ENCODE results near the gene TEX2.
"Not testable (repeated sequence)": the region's sequence is repeated elsewhere in the genome, so short reads cannot be mapped to it uniquely, and the experiment has no call there.

The TEX2 gene

GRCh38 chr17:64171041-64171440 lies 92.0 kb downstream of the TEX2 start:
- no peak for DNase-seq
- in situ Hi-C loops (cut with MboI; ENCODE audit: low pct_unique_long_range_greater_than_20kb, low sequenced_read_pairs) = no loop called here

DNA sequence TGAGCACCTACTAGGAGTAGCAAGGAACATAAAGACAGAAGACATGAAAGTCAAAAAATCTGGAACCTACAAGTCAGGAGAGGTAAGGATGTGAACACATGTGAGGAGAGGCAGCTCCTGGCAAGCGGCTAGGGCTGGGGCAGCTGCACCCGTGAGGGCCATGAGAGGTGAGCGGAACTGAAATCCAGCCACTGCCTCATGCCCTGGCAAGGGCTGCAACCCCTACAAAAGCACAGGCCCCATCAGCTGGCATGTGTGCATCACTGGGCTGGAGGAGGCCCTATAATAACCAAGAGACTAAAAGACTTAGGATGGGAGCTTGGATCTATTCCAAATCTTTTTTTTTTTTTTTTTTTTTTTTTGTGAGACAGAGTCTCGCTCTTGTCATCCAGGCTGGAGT lies 92.8 kb downstream of the TEX2 start:
- no peak for DNase-seq
- in situ Hi-C loops (cut with MboI; ENCODE audit: low pct_unique_long_range_greater_than_20kb, low sequenced_read_pairs) = no loop called here

DNA sequence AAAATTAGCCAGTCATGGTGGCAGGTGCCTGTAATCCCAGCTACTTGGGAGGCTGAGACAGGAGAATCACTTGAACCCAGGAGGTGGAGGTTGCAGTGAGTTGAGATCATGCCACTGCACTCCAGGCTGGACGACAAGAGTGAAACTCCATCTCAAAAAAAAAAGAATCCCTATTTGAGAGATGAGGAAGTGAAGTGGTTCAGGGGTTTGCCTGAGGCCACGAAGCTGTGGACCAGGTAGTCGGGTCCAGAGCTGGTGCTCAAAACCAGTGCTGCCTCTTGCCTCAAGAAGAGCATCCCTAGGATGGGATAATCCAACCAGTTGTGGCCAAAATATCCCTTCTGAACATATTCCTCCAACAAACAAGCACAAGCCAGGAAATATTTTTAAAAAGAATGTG lies 95.4 kb downstream of the TEX2 start:
- DNase-seq; in situ Hi-C loops (cut with MboI; ENCODE audit: low pct_unique_long_range_greater_than_20kb, low sequenced_read_pairs): not testable (repeated sequence)

DNA sequence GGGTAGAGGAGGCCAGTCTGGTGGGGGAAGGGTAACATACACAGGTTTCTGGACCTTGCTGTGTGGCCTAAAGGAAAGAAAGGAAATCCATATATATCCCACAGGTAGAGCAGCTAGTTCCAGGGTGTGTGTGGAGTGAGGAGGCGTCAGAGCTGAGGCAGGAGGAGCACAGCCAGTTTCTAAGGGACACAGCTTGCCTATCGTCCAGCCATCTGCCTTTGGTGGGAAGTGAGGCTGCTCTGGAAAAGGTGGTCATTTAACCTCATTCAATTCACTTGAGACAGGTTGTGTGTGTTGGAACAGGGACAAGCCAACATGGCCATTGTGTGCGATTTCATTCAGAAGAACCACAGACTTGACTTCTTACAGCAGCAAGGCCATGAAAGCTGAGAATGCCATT lies 96.2 kb downstream of the TEX2 start:
- in situ Hi-C loops (cut with MboI; ENCODE audit: low pct_unique_long_range_greater_than_20kb, low sequenced_read_pairs) = no loop called here
- no peak for DNase-seq

GRCh38 chr17:64165347-64165746 lies 97.7 kb downstream of the TEX2 start:
- DNase-seq = no peak
- in situ Hi-C loops (cut with MboI; ENCODE audit: low pct_unique_long_range_greater_than_20kb, low sequenced_read_pairs) = no loop called here

GRCh38 chr17:64164596-64165285 lies 98.3 kb downstream of the TEX2 start:
- in situ Hi-C loops (cut with MboI; ENCODE audit: low pct_unique_long_range_greater_than_20kb, low sequenced_read_pairs) = no loop called here
- DNase-seq = no peak

DNA sequence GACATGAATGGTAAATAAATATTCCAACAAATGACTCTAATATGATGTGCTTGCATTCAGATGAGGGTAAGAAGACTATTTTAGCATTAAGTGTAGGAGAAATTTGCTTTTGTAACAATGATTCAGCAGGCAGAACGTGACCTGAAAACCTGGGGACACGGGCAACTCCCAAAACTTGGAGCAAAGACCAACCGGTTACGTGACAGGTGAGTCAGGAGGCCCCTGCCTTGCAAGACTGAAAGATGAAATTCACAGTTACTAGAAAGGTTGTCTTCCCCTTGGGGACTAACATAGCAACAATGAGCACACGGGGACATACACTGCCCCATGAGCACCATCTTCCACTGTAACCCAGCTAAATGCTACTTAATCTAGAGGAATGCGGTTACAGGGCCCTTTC lies 99.6 kb downstream of the TEX2 start:
- in situ Hi-C loops (cut with MboI; ENCODE audit: low pct_unique_long_range_greater_than_20kb, low sequenced_read_pairs) = no loop called here

GRCh38 chr17:64162554-64162953 lies 100.5 kb downstream of the TEX2 start:
- in situ Hi-C loops (cut with MboI; ENCODE audit: low pct_unique_long_range_greater_than_20kb, low sequenced_read_pairs) = no loop called here
- DNase-seq = no peak

More for the DNA sequence above, 99.6 kb downstream of the TEX2 start:
- DNase-seq = no peak

GRCh38 chr17:64161380-64162176 lies 101.5 kb downstream of the TEX2 start:
- DNase-seq = no peak
- in situ Hi-C loops (cut with MboI; ENCODE audit: low pct_unique_long_range_greater_than_20kb, low sequenced_read_pairs) = no loop called here

- no peak for DNase-seq
- in situ Hi-C loops (cut with MboI; ENCODE audit: low pct_unique_long_range_greater_than_20kb, low sequenced_read_pairs) = no loop called here
These were observed 102.7 kb downstream of the TEX2 start for GRCh38 chr17:64160378-64160777.

GRCh38 chr17:64158831-64159590 lies 104.0 kb downstream of the TEX2 start:
- in situ Hi-C loops (cut with MboI; ENCODE audit: low pct_unique_long_range_greater_than_20kb, low sequenced_read_pairs) = no loop called here
- DNase-seq = peak; percentile 33

- in situ Hi-C loops (cut with MboI; ENCODE audit: low pct_unique_long_range_greater_than_20kb, low sequenced_read_pairs) = no loop called here
- no peak for DNase-seq
These were observed 104.7 kb downstream of the TEX2 start for GRCh38 chr17:64158406-64158805.

- no peak for DNase-seq
- in situ Hi-C loops (cut with MboI; ENCODE audit: low pct_unique_long_range_greater_than_20kb, low sequenced_read_pairs) = no loop called here
These were observed 105.3 kb downstream of the TEX2 start for GRCh38 chr17:64157669-64158180.

GRCh38 chr17:64156670-64157069 lies 106.4 kb downstream of the TEX2 start:
- in situ Hi-C loops (cut with MboI; ENCODE audit: low pct_unique_long_range_greater_than_20kb, low sequenced_read_pairs) = no loop called here
- no peak for DNase-seq

DNA sequence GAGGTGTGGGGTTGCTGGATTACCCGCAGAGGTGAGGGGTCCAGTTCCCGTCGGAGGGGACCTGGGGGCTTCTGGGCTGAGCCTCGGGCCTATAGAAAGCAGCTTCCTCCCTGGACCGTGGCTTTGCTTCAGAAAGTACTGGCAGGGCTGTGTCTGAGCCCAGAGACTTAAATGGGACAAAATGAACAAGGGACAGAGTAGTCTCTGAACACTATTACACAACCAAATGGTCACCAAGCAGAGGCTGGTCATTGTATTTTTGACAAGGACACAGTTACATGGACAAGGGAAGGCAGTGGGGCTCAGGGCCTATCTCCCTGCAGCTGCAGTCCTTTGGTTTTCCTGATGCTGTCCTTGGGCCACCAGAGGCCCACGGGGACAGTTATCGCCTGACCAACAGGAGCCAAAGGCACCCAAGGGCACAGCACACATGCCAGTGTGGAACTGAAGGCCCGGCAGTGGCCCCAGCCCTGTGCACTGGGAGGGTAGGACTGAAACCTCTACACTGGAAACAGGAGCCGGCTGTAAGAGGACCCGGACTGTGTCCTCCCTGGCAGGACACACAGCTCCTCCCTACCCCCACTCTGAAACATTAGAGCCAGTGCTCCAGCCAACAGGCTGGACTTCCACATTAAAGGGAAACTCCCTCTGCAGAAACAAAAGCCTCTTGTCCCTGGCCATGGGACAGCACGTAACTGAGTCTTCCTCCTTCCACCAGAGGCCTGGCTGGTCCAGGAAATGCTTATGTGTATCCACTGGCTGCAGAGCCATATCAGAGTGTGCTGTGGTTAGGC lies 107.1 kb downstream of the TEX2 start:
- in situ Hi-C loops (cut with MboI; ENCODE audit: low pct_unique_long_range_greater_than_20kb, low sequenced_read_pairs) = no loop called here
- no peak for DNase-seq

DNA sequence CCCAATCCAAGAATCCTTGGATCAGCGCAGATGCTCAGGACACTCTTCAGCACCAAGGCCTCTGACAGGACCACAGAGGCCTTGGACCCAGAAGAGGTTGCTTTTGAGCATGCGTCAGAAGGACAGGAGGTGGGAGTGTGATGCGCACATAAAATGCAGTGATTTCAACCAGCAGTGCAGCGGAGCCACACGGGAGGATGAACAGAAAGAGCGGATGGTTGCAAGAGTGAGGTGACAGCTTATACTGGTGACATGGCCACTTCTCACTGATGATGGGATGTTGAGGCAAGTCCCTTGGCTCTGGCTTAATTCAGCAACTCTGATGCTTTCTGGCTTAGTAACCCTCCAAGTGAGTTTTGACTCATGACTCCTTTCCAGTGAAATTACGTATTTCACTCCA lies 107.9 kb downstream of the TEX2 start:
- no peak for DNase-seq
- in situ Hi-C loops (cut with MboI; ENCODE audit: low pct_unique_long_range_greater_than_20kb, low sequenced_read_pairs) = no loop called here

GRCh38 chr17:64154717-64155116 lies 108.3 kb downstream of the TEX2 start:
- no peak for DNase-seq
- in situ Hi-C loops (cut with MboI; ENCODE audit: low pct_unique_long_range_greater_than_20kb, low sequenced_read_pairs) = no loop called here

GRCh38 chr17:64154313-64154695 lies 108.8 kb downstream of the TEX2 start:
- no peak for DNase-seq
- in situ Hi-C loops (cut with MboI; ENCODE audit: low pct_unique_long_range_greater_than_20kb, low sequenced_read_pairs) = no loop called here
